Karpas-422 (cell line): ENCODE results near the gene NMNAT2. TPM values are rescaled to one million over a fixed set of nuclear protein-coding genes. Genes with fewer than 3 reads are reported as not detected.

ENCODE experiments used
- DNase-seq: peaks from one replicate; pipeline ENCODE4 v3.0.0-alpha.2; 2015
- H2AFZ ChIP-seq: fragments of 200-600 bp; sonication (generic); 2 replicates; pipeline ENCODE4 v1.6.1; 2014; ENCODE audit warnings: antibody characterized with exemption, low read length, mixed read lengths
- H3K27ac ChIP-seq: fragments of 200-600 bp; sonication (generic); 2 replicates; pipeline ENCODE4 v1.5.1; 2014; ENCODE audit warnings: mild to moderate bottlenecking, low read length, moderate library complexity
- H3K27me3 ChIP-seq: fragments of 200-600 bp; sonication (generic); 2 replicates; pipeline ENCODE4 v1.6.1; 2014; ENCODE audit warnings: low read length, mixed read lengths
- H3K36me3 ChIP-seq: fragments of 200-600 bp; sonication (generic); 2 replicates; pipeline ENCODE4 v1.6.1; 2014; ENCODE audit warnings: low read length, mixed read lengths; ENCODE audit not compliant: insufficient read depth
- H3K4me1 ChIP-seq: fragments of 200-600 bp; sonication (generic); 2 replicates; pipeline ENCODE4 v1.6.1; 2014; ENCODE audit warnings: mild to moderate bottlenecking, low read length, mixed read lengths
- H3K4me2 ChIP-seq: fragments of 200-600 bp; sonication (generic); 2 replicates; pipeline ENCODE4 v1.6.1; 2014; ENCODE audit warnings: low read length, low read depth, mild to moderate bottlenecking; ENCODE audit not compliant: poor library complexity, severe bottlenecking
- H3K4me3 ChIP-seq: fragments of 200-600 bp; sonication (generic); 2 replicates; pipeline ENCODE4 v1.5.1; 2014; ENCODE audit warnings: mild to moderate bottlenecking, antibody characterized with exemption, low read length, mixed read lengths
- H3K79me2 ChIP-seq: fragments of 200-600 bp; sonication (generic); 2 replicates; pipeline ENCODE4 v1.6.1; 2014; ENCODE audit warnings: mild to moderate bottlenecking, low read length, mixed read lengths
- H3K9ac ChIP-seq: fragments of 200-600 bp; sonication (generic); 2 replicates; pipeline ENCODE4 v1.6.0; 2014; ENCODE audit warnings: low read length
- H3K9me2 ChIP-seq: fragments of 200-600 bp; sonication (generic), shearing (Covaris generic); replicated peaks from 2 replicates; pipeline ENCODE4 v1.6.0; 2014; ENCODE audit warnings: mild to moderate bottlenecking, low read length, moderate library complexity; ENCODE audit not compliant: insufficient read depth
- H3K9me3 ChIP-seq: fragments of 300-700, 200-600 bp; sonication (generic); 2 replicates; pipeline ENCODE4 v1.6.1; 2014; ENCODE audit warnings: low read length, mixed read lengths
- H4K20me1 ChIP-seq: fragments of 200-600 bp; sonication (generic); 2 replicates; pipeline ENCODE4 v1.6.1; 2014; ENCODE audit warnings: mild to moderate bottlenecking, antibody characterized with exemption, low read length, low read depth; ENCODE audit not compliant: insufficient read depth
- total RNA-seq: library from RNA; depleted of rRNA; stranded (reverse); fragments of >200 nt; shearing (Covaris generic); gene quantifications from 2 replicates; pipeline ENCODE4 v1.2.3, GENCODE V29; 2014; ENCODE audit warnings: low replicate concordance

NMNAT2 gene
- total RNA-seq, 1 experiment from 2014 or later, result not detected

- no peak overlapping the region for H3K9ac ChIP-seq
- no peak overlapping the region for H2AFZ ChIP-seq
- no peaks in the 10 kb centered on the region for H3K27me3 ChIP-seq
- no peaks in the 10 kb centered on the region for H4K20me1 ChIP-seq
- H3K9me2 ChIP-seq, result no peaks in the 10 kb centered on the region
- no peaks in the 10 kb centered on the region for H3K9me3 ChIP-seq
- H3K36me3 ChIP-seq, result no peaks in the 10 kb centered on the region
- no peaks in the 10 kb centered on the region for H3K4me1 ChIP-seq
- no peak overlapping the region for H3K27ac ChIP-seq
- H3K4me3 ChIP-seq, result no peak overlapping the region
- no peak for DNase-seq
- H3K79me2 ChIP-seq, result no peaks in the 10 kb centered on the region
- no peak overlapping the region for H3K4me2 ChIP-seq
Measured at GRCh38 chr1:183234660-183235476, 183.3 kb downstream of the NMNAT2 start.

GRCh38 chr1:183233113-183233512 lies 185.1 kb downstream of the NMNAT2 start:
- no peaks in the 10 kb centered on the region for H3K4me1 ChIP-seq
- H3K4me2 ChIP-seq, result no peak overlapping the region
- no peak overlapping the region for H3K4me3 ChIP-seq
- H3K27me3 ChIP-seq, result no peaks in the 10 kb centered on the region
- H3K27ac ChIP-seq, result no peak overlapping the region
- H4K20me1 ChIP-seq, result no peaks in the 10 kb centered on the region
- H3K9ac ChIP-seq, result no peak overlapping the region
- no peaks in the 10 kb centered on the region for H3K36me3 ChIP-seq
- no peak for DNase-seq
- H3K9me3 ChIP-seq, result no peaks in the 10 kb centered on the region
- H3K9me2 ChIP-seq, result no peaks in the 10 kb centered on the region
- no peaks in the 10 kb centered on the region for H3K79me2 ChIP-seq
- no peak overlapping the region for H2AFZ ChIP-seq

- Histone ChIP-seq H3K9me3 (no peaks in the 10 kb centered on the region), H3K79me2 (no peaks in the 10 kb centered on the region), H3K4me1 (no peaks in the 10 kb centered on the region), H3K27me3 (no peaks in the 10 kb centered on the region), H4K20me1 (no peaks in the 10 kb centered on the region), H3K4me2 (no peak overlapping the region), H3K36me3 (no peaks in the 10 kb centered on the region), H2AFZ (no peak overlapping the region), H3K9me2 (no peaks in the 10 kb centered on the region), H3K27ac (no peak overlapping the region), H3K4me3 (no peak overlapping the region), H3K9ac (no peak overlapping the region)
- no peak for DNase-seq
Measured at GRCh38 chr1:183231545-183231944, 186.6 kb downstream of the NMNAT2 start.

GRCh38 chr1:183230413-183230812 lies 187.8 kb downstream of the NMNAT2 start:
- H4K20me1 ChIP-seq, result no peaks in the 10 kb centered on the region
- no peak for DNase-seq
- no peaks in the 10 kb centered on the region for H3K36me3 ChIP-seq
- H3K27ac ChIP-seq, result no peak overlapping the region
- H3K9me2 ChIP-seq, result no peaks in the 10 kb centered on the region
- H3K4me1 ChIP-seq, result no peaks in the 10 kb centered on the region
- H3K27me3 ChIP-seq, result no peaks in the 10 kb centered on the region
- H3K9me3 ChIP-seq, result no peaks in the 10 kb centered on the region
- no peak overlapping the region for H3K4me2 ChIP-seq
- H3K79me2 ChIP-seq, result no peaks in the 10 kb centered on the region
- H3K4me3 ChIP-seq, result no peak overlapping the region
- H3K9ac ChIP-seq, result no peak overlapping the region
- H2AFZ ChIP-seq, result no peak overlapping the region

GRCh38 chr1:183228347-183229220 lies 189.6 kb downstream of the NMNAT2 start:
- Histone ChIP-seq H3K27me3 (no peaks in the 10 kb centered on the region), H3K4me2 (no peak overlapping the region), H3K9me2 (no peaks in the 10 kb centered on the region), H4K20me1 (no peaks in the 10 kb centered on the region), H3K27ac (no peak overlapping the region), H3K9me3 (no peaks in the 10 kb centered on the region), H3K4me1 (no peaks in the 10 kb centered on the region), H3K4me3 (no peak overlapping the region), H3K36me3 (no peaks in the 10 kb centered on the region), H3K79me2 (no peaks in the 10 kb centered on the region), H2AFZ (no peak overlapping the region), H3K9ac (no peak overlapping the region)
- DNase-seq, result no peak

GRCh38 chr1:183227422-183228346 lies 190.5 kb downstream of the NMNAT2 start:
- H3K79me2 ChIP-seq, result no peaks in the 10 kb centered on the region
- H3K36me3 ChIP-seq, result no peaks in the 10 kb centered on the region
- H3K4me3 ChIP-seq, result no peak overlapping the region
- H3K9me3 ChIP-seq, result no peaks in the 10 kb centered on the region
- H3K9ac ChIP-seq, result no peak overlapping the region
- no peak overlapping the region for H3K4me2 ChIP-seq
- no peaks in the 10 kb centered on the region for H3K4me1 ChIP-seq
- no peak overlapping the region for H3K27ac ChIP-seq
- no peak overlapping the region for H2AFZ ChIP-seq
- H4K20me1 ChIP-seq, result no peaks in the 10 kb centered on the region
- DNase-seq, result peak; percentile 76
- no peaks in the 10 kb centered on the region for H3K9me2 ChIP-seq
- no peaks in the 10 kb centered on the region for H3K27me3 ChIP-seq

- Histone ChIP-seq H3K4me1 (no peaks in the 10 kb centered on the region), H3K36me3 (no peaks in the 10 kb centered on the region), H4K20me1 (no peaks in the 10 kb centered on the region), H3K27me3 (no peaks in the 10 kb centered on the region), H3K4me3 (no peak overlapping the region), H3K27ac (no peak overlapping the region), H3K9me3 (no peaks in the 10 kb centered on the region), H3K9ac (no peak overlapping the region), H3K4me2 (no peak overlapping the region), H3K9me2 (no peaks in the 10 kb centered on the region), H3K79me2 (no peaks in the 10 kb centered on the region), H2AFZ (no peak overlapping the region)
- DNase-seq, result no peak
Measured at GRCh38 chr1:183226963-183227362, 191.2 kb downstream of the NMNAT2 start.
